ENCODE results near the gene MYBL2.
A peak's percentile ranks its signal among the peaks of the same experiment; 100 is the strongest.

The MYBL2 gene

DNA sequence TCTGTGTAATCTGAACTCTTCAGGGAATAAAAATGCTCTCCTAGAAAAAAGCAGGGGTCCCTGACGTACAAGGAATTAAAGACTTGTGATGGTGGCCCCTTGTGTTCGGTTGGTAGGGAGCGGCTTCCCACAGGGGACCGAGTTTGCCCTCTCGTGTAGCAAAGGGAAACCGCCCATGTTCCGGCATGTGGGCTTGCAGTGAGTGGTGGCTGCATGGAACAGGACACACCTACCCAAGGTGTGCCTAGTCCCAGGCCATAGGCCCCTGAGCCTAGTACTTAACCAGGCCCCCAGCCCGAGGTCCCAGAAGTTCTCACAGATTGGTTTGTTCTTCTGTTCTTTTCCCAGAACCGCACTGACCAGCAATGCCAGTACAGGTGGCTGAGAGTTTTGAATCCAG lies 15.5 kb downstream of the MYBL2 start:
- no peak for DNase-seq (ENCODE audit: low spot score)

DNA sequence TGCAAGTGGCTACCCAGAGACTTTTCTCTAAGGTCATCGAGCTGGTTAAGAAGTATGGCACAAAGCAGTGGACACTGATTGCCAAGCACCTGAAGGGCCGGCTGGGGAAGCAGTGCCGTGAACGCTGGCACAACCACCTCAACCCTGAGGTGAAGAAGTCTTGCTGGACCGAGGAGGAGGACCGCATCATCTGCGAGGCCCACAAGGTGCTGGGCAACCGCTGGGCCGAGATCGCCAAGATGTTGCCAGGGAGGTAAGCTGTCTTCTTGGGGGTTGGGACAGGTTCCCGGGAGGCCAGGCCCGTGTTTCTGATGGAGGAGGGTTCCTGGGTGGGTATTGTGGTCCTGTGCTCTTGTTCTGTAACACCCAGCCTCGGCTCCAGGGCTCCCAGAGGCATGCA lies 19.9 kb downstream of the MYBL2 start:
- no peak for DNase-seq (ENCODE audit: low spot score)

DNA sequence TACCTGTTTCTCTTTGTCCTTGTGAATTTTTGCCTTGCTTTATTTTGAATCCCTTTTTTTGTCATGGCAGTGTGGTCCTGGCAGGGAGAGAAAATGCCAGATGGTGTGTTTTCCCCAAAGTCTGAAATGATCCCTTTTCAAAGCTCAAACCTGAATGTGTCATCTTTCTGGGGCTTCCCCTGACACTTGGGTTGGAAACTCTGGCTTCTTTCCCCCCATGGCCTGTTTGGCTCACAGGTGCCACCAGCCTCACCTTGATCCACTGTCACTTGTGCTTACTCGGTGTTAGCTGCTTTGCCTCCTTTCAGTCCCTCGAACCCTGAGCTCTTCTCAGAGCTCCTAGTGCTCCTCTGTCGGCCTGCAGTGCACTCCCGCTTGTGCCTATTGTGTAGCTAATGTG lies 22.3 kb downstream of the MYBL2 start:
- DNase-seq (ENCODE audit: low spot score): no peak

DNA sequence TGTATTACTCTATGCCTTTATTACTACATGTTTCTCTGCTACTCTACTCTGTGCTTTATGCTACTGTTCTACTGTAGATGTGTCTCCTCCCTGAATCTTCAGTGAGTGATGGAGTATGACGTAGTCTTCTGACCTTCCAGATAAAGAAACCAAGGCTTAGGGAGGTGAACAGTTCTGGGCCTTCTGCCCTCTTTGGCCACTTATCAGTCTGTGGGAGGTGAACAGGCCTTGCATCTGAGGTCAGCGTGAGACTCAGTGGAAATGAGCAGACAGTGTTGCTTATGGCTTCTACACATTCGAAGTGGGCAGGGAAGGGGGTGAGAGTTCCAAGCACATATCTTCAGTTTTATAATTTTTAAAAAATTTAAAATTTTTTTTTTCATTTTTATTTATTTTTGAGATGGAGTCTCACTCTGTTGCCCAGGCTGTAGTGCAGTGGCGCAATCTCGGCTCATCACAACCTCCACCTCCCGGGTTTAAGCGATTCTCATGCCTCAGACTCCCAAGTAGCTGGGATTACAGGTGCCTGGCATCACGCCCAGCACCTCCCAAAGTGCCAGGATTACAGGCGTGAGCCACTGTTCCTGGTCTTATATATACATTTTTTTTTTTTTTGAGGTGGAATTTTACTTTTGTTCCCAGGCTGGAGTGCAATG lies 24.2 kb downstream of the MYBL2 start:
- DNase-seq (ENCODE audit: low spot score): no peak

DNA sequence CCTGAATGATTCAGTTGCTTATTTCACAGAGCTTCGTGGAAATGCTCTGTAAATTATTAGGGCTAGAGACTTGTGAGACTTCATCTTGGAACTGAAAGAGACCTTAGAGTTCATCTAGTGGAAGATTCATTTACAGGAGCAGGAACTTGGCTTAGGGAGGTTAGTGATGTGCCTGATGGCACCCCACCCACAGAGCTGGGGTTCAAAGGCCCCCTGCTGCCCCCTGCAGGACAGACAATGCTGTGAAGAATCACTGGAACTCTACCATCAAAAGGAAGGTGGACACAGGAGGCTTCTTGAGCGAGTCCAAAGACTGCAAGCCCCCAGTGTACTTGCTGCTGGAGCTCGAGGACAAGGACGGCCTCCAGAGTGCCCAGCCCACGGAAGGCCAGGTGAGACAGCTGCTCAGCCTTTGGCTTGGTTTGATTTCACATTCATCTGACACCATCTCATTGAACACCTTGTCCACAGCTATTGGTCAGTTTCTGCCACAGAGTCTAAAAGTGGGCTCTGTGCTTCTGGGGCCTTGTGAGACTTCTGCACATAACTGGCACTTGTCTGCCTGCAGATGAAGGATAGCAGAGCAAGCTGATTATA lies 25.1 kb downstream of the MYBL2 start:
- peak; percentile 63 for DNase-seq (ENCODE audit: low spot score)

DNA sequence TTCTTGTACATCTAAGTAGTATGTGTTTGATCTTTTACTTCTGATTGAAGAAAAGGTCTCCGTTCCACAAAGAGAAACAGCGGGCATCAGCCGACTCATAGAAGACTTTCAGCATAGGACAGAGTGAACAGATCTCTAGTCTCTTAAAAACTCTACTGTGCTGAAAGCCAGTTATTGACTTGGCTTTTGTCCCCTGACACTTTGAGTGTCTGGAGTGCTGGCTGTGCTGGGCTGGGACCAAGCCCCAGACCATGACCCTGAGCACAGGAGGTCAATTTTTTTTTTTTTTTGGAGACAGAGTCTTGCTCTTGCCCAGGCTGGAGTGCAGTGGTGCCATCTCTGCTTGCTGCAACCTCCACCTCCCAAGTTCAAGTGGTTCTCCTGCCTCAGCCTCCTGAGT lies 27.8 kb downstream of the MYBL2 start:
- no peak for DNase-seq (ENCODE audit: low spot score)

DNA sequence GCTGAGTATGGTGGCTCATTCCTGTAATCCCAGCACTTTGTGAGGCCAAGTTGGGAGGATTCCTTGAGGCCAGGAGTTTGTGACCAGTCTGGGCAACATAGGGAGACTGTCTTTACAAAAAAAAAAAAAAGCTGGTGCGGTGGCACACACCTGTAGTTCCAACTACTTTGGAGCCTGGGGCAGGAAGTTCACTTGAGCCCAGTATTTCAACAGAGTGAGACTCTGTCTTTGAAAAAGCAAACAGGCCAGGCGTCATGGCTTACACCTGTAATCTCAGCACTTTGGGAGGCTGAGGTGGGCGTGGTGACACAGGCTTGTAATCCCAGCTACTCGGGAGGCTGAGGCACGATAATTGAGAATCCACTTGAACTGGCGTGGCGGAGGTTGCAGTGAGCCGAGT lies 28.7 kb downstream of the MYBL2 start:
- DNase-seq (ENCODE audit: low spot score): no peak

DNA sequence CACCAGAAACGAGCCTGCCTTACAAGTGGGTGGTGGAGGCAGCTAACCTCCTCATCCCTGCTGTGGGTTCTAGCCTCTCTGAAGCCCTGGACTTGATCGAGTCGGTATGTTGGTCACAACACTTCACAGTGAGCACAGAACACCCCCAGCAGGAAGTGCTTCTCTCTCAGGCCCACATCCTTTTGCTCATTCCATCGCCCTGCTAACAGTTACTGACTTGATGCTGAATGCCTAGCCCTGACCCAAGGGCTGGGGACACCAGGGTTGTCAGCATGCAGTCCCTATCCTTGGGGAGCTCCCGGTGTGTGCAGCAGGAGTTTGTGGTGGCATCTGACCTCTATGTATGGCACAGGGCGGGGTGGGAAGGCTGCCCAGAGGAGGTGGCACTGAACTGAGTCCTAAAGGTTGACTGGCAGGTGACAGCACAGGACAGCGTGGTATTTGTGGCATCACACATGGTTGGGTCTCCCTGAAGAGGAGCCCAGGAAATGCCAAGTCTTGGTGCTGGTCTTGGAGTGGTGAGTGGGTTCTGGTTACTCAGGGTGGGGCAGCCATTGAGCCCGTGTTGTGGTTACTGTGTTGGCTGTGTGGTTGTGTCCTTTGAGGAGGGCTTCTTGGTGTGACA lies 33.1 kb downstream of the MYBL2 start:
- no peak for DNase-seq (ENCODE audit: low spot score)

DNA sequence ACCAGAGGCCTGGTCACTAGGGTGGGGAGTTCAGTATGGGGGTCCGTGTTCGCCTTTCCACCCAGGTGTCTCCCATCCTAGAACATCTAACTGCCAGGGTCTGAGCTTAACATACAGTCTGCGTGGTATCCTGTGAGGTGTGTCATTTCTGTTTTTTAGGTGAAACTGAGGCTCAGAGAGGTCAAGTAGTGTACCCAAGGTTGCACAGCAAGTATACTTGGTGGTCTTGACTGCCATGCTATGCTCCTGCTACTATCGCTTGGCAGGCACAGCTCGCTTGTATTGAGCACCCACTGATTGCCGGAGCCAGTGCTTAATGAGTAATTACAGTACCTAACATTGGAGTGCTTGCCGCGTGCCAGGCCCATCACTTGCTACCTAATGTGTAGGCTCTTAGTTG lies 33.7 kb downstream of the MYBL2 start:
- DNase-seq (ENCODE audit: low spot score): no peak

DNA sequence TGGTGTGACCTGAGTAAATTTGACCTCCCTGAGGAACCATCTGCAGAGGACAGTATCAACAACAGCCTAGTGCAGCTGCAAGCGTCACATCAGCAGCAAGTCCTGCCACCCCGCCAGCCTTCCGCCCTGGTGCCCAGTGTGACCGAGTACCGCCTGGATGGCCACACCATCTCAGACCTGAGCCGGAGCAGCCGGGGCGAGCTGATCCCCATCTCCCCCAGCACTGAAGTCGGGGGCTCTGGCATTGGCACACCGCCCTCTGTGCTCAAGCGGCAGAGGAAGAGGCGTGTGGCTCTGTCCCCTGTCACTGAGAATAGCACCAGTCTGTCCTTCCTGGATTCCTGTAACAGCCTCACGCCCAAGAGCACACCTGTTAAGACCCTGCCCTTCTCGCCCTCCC lies 35.6 kb downstream of the MYBL2 start:
- DNase-seq (ENCODE audit: low spot score): no peak

DNA sequence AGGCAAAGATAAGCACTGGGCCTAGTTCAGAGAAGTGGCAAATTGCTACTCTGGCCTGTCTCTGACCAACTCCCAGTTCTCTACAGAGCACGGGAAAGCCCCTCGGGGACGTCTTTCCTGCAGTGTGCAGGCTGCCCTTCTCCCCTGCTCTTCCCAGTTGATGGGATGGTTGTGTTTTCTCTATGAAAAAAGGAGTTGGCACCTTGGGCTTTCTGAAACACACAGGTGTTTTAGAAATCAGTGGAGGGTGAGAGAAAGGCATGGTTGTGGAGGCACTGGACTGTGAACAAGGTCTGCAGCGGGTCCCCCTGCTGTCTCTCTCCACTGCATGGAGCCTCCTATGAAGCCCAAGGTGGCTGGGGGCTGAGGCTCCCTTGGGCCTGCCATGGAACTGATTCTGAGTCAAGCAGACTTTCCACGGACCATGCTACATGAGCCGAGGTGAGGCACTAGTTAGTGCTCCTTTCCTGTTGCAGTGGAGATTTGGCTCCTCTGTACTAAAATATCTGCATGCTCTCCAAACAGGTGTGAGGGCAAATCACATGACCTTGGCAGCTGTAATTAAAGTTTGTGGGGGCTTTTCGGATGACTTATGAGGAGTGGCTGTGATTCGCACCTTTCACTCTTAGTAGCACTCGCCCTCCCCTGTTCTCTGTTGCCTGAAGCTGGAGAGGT lies 43.6 kb downstream of the MYBL2 start:
- DNase-seq (ENCODE audit: low spot score): no peak

DNA sequence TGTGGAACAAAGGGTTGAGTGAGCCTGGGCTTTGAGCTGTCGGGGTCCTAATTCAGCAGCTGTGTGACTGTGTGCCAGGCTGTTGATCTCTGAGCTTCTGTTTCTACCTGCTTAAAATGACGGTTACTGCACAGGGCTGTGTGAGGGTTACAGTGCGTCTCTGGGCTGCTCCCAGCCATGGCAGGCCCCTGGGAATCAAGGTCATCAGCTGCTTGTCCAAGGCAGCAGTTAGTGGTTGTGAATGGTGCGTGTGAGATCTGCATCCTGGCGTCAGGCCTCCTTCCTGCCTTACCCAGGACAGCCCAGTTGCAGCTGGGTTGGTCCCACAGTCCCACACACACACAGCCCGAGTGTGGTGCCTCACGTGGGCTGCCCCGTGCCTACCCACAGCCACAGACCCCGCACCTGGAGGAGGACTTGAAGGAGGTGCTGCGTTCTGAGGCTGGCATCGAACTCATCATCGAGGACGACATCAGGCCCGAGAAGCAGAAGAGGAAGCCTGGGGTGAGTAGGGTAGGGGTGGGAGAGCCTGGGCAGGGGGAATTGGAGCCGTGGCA lies 44.3 kb downstream of the MYBL2 start:
- DNase-seq (ENCODE audit: low spot score): no peak

DNA sequence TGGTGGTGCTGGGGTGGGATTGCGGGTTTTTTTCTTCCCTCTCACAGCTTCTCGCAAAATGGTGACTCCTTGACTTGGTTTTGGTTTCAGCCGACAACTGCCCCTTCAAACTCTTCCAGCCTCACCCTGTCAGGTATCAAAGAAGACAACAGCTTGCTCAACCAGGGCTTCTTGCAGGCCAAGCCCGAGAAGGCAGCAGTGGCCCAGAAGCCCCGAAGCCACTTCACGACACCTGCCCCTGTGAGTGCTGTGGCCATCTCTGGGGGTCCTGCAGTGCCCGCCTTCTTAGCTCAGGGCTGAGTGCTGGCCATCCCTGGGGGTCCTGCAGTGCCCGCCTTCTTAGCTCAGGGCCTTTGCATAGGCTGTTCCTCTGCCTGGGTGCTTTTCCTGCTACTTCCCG lies 48.1 kb downstream of the MYBL2 start:
- DNase-seq (ENCODE audit: low spot score): no peak

DNA sequence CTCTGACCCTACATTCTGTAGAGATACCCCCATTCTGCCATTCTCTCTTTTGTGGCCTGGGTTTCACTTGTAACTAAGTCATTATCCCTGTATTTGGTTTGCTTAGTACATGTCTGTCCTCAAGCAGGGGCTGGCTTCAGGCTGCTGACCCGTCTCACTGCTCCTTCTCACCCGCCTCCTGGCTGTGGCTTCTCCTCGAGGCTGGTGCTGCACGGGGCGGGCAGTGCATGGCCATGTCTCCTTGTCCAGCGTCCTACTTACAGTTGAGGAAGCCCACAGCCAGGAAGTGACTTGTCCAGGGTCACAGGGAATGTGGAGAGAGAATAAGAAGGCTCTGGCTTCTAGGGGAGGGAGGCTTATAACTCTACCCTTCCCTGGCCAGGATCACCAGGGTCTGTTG lies 48.6 kb downstream of the MYBL2 start:
- DNase-seq (ENCODE audit: low spot score): no peak

DNA sequence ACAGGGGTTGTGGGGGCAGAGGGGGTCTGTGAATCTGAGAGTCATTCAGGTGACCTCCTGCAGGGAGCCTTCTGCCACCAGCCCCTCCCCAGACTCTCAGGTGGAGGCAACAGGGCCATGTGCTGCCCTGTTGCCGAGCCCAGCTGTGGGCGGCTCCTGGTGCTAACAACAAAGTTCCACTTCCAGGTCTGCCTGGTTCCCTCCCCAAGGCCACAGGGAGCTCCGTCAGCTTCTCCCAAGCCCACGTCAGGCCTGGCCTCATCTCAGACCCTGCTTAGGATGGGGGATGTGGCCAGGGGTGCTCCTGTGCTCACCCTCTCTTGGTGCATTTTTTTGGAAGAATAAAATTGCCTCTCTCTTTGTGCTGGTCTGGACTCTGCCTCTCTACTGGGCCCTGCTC lies 49.2 kb downstream of the MYBL2 start:
- no peak for DNase-seq (ENCODE audit: low spot score)

DNA sequence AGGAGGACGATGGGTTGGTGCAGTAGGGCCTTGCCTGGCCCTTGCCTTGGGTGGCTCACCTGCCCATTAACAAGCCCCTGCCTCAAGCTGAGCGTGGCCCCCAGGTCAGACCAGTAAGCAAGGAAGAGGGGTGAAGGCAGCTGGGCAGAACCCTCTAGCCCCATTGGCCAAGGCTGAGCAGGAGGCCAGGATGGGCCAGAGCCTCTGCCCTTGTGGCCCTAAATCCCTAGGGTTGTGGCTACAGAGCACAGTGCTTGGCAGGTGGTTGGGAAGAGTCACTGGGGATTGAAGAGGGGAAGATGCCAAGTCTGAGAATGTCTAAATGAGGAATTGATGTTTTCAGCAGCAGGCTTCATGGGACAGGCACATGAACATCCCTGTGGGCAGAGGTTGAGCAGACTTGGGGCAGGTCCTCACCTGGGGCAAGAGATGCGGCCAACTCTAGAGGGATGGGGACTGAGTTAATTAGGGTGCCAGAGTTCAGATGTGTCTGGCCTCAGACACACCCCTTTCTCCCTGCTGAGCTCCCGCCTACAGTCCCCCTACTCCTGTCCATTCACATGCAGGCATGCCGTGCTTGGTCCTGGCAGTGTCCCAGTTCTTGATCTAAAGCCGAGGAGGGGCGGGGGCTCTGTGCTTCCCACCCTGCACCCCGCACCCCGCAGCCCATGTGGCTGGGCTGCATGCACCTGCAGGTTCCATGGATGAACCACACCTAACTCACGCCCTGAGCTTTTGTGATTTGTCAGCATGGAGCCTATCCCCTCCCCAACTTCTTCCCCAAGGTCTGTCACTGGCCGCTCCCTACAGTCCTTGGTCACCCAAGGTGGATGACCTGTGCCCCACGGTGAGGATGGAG lies 50.1 kb downstream of the MYBL2 start:
- DNase-seq (ENCODE audit: low spot score): no peak

DNA sequence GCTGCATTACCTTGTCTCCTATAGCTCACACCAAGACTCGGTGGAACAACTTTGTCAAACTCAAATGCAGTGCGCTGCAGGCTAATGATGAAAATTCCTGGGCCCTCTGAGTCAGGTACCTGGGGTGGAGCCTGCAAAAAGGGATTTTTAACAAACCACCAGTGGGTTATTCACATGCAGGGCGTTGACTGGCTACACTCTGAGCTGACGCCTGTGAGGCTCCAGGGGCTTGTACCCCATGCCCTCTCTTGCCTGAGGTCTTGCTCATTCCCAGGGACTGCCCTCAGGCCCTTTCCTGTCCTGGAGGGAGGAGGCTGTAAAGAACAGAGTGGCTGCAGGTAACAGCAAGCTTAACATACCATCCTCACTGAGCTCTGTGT lies 50.7 kb downstream of the MYBL2 start:
- DNase-seq (ENCODE audit: low spot score): no peak

DNA sequence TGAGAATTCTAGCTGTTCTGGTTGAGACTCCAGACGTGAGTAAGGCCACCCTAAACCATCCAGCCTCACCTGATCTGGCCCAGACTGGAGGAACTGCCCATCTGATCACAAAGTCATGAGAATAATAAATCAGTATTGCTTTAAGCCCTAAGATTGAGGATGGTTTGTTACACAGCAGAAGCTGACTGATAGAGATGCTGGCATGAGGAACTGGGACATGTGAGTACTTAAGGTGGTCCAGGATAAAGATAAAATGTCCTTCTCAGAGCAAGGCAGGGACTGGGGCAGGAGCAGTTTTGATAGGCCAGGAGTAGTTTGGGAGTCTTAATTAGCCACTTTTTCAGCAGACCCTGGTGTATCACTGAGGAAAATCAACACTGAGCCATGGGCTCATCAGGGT lies 53.1 kb downstream of the MYBL2 start:
- no peak for DNase-seq (ENCODE audit: low spot score)

DNA sequence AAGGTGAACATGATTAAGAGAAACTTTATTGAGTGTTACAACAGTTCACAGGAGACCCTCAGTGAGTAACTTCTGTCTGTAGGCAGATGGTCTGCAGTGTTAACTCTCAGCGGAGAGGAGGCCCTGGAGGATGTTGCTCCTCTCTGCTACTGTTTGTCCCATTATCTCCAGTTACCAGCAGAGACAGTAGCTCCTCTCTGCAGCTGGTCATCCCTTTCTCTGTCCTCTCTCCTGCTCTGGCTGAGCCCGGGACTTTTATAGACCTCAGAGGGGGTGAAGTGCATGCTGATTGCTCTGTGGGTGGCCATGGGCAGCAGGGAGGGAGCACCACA lies 54.1 kb downstream of the MYBL2 start:
- no peak for DNase-seq (ENCODE audit: low spot score)

DNA sequence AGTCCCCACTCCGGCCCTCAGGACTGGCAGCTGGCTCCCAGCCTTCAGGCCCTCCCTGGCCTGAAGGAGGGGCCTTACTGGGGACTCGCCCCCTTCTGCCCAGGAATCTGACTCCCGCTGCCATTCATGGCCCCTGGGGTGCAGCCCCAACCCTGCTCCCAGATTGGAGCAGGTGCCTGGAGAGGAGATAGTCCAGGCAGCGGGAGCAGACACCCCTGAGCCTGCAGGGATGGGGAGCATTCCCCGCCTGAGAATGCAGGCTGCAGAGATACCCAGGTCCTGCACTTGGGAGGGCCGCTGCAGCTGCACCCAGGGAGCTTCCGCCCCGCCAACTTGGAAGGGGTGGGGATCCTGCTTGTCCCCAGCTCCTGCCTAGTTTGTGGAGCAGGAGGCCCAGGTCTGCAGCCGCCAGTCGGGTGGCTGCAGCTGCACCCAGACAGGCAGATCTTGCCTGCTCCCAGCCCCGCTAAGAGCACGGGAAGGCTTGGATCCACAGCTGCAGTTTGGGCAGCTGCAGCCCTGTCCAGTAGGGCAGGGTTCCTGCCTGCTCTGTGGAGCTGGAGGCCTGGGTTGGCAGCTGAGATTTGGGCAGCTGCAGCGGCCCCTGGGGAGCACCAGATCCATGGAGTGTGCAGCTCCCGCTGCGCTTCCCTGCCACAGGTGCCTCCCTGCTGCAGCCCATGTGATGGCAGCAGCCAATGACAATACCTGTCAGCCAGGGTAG lies 54.7 kb downstream of the MYBL2 start:
- no peak for DNase-seq (ENCODE audit: low spot score)

DNA sequence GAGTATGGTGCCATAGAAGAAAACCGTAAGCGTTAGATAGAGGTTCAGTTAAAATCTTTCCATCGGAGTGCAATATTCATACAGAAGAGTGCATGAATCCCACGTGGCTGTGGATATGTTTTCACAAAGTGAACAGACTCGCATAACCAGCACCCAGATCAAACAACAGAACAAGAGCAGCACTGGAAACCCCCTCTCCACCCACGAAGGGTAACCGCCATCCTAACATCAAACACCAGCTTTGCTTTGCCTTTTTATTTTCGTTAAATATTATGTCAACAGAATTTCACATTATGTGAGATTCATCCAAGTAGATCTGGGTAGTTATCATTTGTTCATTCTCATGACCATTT lies 55.2 kb downstream of the MYBL2 start:
- no peak for DNase-seq (ENCODE audit: low spot score)

DNA sequence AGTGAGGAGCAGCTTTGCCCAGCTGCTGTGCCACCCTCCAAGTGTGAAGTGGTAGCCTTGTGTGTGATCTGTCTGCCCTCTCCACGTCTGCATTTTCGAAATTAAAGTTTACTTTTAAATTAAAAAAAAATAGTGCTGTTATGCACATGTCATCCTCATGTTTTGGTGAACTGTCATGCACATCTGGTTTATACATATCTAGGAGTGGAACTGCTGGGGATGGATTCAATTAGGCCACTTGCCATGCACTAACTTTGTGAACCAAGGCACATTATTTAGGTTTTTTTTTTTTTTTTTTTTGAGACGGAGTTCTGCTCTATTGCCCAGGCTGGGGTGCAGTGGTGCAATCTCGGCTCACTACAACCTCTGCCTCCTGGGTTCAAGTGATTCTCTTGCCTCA lies 56.3 kb downstream of the MYBL2 start:
- DNase-seq (ENCODE audit: low spot score): no peak
